GM18951 (cell line): ENCODE measurements around the gene USE1.

ENCODE experiments used
- POLR2A ChIP-seq: IDR thresholded peaks from 4 replicates; pipeline ENCODE4 v1.6.1; 2011; ENCODE audit warnings: mild to moderate bottlenecking; ENCODE audit not compliant: insufficient read length, insufficient read depth; ENCODE audit errors: extremely low read depth
- in situ Hi-C: fragments of 300-500 bp; cut with MboI; formaldehyde crosslinking; loops from one replicate; pipeline ENCODE4 v1.12.0; 2022; ENCODE audit warnings: low sequenced_read_pairs, mixed read lengths, inconsistent platforms; ENCODE audit not compliant: unreplicated experiment

The USE1 gene

DNA sequence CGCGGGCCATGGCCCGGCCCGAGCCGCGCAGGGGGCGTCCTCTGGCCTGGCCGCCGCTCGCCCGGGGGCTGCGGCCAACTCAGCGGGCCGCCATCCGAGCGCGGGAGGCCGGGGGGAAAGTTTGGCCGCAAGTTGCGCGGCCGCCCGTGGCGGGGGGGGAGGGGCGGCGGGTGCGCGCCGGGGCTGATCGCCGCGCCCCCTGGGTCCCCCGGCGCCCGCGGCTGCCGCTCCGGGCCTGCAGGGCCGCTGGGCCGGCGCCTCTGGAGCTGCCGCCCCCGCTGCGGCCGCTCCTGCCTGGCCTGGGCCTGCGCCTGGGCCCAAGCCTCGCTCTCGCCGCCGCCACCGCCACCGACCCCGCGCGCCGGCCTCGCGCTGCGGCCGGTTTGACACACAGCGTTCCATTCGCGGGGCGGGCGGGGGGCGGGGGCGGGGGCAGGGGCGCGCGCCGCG, 30.4 kb downstream of the USE1 start, which contains the start of gene NR2F6:
Gene NR2F6 (minus strand): TSS at position 385 of the 450 bp plus-strand sequence. CDS start 699 bp downstream, outside the sequence.
- no peak for TF ChIP-seq POLR2A
- in situ Hi-C loops, result no loop called here

DNA sequence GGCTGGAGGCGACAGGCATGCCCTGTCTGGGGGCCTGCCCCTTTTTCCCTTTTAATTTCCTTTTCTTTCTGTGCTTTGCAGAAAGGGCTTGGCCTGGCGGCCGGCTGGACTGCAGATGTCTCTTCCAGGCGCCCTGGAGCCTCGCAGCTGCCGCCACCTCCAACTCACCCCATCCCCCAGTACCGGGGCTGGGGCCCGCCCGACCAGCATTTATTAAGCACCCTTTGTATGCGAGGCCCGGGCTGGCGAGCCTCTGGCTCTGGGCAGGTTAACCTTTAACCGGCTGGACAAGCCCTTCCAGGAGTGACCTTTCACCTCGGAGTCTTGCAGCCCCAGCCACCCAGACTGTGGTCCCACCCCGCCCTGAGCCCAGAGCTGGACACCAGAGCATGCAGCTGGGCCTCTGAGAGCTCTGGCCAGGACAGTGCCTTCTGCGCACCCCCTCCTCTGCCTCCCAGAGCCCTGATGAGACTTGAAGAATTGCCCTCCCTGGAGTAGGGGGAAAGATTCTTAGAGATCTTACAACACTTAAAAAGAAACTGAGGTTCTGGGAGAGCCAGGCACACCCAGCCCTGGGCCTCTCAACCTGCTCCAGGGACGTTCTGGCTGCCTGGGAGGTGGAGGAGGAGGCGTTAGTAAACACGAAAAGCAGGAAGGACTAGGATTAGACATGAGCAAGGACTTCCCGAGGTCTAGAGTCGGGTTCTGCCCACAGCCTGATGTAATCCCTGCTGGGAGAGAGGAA, 31.7 kb downstream of the USE1 start:
- no peak for TF ChIP-seq POLR2A
- in situ Hi-C loops, result no loop called here

DNA sequence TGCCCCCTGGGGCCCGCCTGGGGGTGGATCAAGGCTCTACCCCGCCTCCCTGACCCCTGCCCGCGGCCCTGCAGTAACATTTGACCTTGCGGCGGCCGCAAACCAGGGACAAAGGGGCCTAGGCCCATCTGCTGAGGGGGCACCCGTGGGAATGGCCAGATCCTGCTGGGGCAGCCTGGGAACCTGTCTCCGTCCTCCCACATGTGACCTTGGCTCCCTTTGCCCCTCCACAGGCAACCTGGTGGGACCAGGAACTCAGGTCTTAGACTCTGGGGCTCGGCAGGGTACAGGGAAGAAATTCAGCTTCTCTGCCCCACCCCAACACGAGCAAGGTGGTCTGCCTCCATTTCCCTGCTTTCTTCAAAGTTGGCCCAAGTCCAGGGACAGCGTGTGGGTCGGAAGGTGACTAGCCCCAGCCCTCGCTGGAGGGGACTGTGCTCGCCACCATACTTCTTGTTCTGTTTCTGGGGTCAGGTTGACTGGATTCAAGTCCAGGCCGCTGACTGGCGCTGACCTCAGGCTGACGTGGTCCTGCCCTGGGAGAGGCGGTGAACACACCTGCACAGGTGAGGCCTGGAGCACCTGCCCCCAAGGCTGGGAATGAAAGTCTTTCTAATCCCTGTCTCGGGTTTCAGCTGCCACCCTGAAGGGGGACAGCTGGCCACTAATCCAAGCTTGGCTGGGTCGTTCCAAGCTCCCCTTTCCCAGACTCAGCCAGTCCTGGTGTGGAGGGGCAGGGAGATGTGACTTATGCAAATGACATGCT, 33.0 kb downstream of the USE1 start:
- in situ Hi-C loops, result no loop called here

DNA sequence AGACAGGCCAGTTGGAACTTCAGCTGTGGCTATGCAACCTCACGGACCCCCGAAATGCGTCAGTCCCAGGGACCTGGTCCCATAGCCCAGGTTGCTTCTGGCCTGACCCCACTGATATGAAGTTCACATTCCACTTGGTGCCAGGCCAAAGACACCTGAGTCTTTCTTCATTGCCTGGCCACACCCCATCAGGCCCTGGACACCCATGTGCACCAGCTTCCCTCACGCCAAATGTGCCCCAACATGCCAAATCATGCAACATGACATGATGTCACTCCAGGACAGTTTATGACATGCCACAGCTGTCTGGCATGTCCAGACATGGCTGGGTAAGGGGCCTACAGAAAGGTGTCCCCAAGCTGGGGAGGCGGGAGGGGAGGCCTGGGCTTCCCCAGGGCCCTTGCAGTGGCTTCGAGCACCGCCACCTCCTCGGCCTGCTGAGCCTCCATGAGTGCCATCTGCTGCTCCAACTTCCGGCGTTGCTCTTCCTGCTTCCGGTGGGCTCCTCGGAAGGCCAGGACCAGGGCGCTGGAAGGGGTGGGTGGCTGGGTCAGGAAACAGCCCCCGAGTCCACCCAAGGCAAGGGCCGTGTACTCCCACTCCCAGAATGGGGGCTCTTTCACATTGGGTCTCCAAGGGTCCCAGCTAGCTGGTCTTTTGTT, 34.9 kb downstream of the USE1 start:
- no peak for TF ChIP-seq POLR2A
- in situ Hi-C loops, result no loop called here

More for the DNA sequence above, 33.0 kb downstream of the USE1 start:
- TF ChIP-seq POLR2A, result no peak

DNA sequence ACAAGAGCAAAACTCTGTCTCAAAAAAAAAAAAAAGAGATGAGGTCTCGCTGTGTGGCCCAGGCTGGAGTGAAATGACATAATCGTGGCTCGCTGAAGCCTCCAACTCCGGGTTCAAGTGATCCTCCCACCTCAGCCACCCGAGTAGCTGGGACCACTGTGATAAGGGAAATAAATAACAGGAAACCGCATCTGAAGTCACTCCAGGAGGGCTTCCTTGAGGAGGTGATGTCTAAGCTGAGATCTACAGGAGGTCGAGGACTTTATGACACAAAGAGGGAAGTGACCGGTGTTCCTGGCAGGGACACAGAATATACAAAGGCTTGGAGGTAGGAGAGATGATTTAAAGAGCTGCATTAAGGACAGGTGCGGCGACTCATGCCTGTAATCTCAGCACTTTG, 39.5 kb downstream of the USE1 start:
- in situ Hi-C loops, result no loop called here
- TF ChIP-seq POLR2A, result no peak

DNA sequence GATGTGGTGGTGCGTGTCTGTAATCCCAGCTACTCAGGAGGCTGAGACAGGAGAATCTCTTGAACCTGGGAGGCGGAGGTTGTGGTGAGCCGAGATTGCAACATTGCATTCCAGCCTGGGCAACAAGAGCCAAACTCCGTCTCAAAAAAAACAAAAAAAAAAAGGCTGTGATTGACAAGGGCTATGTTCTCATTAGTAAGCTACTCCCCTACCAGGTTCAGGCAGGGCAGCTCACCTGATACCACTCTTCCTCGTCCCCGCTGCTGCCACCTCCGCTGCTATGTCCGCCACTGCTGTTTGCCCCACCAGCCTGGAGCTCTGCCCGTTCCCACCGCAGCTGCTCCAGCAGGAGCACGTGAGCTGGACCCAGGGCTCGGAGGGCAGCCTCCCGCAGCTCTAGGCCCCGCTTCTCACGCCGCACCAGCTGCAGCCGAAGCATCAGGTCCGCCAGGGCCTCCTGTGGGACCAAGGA, 40.0 kb downstream of the USE1 start:
- TF ChIP-seq POLR2A, result no peak
- in situ Hi-C loops, result no loop called here

DNA sequence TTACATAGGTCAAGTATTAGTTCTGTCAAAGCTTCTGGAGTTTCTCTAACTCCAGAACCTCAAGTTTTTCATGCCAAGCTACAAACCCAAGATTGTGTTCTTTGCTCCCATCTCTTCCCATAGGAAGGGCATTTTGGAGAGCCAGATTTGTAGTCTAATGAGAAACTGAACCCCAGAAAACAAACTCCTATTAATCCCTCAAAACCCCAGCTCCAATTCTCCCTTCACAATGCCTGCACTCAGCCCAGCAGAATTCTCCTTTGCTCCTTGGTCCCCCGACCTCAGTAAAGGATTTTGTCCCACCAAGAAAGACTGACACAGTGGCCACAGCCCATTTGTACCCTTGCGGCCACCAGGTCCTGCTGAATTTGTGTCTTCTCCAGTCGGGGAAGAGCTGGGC, 41.0 kb downstream of the USE1 start:
- TF ChIP-seq POLR2A, result no peak
- in situ Hi-C loops, result no loop called here

DNA sequence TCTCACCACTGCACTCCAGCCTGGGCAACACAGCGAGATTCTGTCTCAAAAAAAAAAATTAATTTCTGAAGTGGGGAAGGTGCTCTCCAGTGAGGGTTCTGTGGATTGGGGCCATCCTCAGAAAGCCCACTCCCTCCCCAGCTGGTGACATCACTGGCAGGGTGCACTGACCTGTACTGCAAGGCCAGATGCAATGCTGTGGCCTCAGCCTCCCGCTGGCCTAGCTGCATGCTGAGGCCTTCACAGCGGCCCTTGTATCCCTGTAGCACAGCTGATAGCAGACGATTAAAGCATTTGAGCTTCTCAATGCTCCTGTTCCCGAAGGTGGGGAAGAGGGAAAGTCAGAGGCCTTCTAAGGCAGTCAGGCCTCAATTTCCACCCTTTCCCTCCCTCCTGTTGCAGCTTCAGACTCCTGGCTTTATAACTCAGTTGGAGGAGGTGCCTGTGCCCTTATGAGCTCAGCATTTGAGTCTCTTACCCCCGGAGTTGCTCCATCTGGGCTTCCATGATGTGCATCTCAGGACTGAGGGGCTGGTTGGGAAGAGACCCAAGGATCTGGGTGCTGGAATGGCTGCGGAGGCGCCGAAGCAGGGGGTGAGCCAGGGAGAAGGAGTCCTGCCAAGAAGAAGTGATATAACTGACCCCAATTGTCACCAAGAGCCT, 44.1 kb downstream of the USE1 start:
- no peak for TF ChIP-seq POLR2A

DNA sequence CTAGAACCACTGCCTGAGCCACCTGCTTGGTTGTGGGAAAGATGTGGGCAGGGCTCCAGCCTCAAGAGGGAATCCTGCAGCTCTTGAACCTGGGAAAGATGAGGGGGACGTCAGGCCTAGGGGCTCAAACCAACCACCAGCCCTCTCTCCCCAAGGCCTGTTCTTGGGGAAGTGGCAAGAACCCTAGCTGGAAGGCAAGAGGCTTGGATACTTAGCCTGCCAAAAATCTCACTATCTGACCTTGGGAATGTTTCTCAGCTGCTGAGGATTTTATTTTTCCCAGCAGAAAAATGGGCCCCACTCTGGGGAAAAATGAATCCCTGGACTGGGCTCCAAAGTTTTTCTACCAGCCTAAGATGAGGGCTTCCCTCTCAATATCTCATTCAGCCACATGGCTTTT, 44.8 kb downstream of the USE1 start:
- TF ChIP-seq POLR2A, result no peak
- in situ Hi-C loops, result no loop called here

More for the DNA sequence above, 44.1 kb downstream of the USE1 start:
- in situ Hi-C loops, result no loop called here

DNA sequence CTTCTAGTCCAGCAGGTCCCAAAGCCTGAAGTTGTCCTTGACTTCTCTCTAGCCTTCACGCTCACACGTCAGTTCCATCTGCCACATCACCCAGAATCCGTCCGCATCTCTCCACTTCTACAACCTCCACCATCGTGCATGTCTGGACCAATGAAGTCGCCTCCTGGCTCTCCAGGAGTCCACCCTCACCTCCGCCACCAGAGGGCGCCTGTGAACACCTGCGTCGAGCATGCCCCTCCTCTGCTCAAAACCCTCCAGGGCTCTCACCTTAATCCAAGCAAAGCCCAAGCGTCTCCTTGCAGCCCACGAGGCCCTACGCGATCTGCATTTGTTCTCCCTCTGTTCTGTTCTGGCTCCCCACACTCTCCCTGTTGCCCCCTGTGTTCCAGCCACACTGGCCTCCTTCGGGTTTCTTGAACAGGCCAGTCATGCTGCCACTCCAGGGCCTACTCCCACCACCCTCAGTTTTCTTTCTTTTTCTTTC, 45.7 kb downstream of the USE1 start:
- TF ChIP-seq POLR2A, result no peak
- in situ Hi-C loops, result no loop called here

DNA sequence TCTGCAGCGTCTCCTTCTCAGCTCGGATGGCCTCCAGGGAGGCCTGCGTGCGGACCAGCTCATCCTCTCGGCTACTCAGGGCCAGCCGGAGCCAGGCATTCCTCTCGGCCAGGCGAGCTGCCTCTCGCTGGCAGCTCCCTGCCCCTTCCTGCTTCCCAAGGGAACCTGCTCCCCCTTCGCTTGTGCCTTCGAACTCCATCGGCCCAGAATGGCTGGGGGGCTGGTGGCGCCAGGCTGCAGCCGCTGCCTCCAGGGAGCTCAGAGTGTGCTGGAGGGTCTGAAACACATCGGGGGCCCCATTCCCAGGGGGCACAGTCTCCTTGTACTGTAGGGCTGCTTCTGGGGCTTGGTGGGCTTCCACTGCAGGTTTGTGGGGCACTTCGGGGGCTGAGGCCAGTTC, 47.4 kb downstream of the USE1 start:
- no peak for TF ChIP-seq POLR2A
- in situ Hi-C loops, result no loop called here

DNA sequence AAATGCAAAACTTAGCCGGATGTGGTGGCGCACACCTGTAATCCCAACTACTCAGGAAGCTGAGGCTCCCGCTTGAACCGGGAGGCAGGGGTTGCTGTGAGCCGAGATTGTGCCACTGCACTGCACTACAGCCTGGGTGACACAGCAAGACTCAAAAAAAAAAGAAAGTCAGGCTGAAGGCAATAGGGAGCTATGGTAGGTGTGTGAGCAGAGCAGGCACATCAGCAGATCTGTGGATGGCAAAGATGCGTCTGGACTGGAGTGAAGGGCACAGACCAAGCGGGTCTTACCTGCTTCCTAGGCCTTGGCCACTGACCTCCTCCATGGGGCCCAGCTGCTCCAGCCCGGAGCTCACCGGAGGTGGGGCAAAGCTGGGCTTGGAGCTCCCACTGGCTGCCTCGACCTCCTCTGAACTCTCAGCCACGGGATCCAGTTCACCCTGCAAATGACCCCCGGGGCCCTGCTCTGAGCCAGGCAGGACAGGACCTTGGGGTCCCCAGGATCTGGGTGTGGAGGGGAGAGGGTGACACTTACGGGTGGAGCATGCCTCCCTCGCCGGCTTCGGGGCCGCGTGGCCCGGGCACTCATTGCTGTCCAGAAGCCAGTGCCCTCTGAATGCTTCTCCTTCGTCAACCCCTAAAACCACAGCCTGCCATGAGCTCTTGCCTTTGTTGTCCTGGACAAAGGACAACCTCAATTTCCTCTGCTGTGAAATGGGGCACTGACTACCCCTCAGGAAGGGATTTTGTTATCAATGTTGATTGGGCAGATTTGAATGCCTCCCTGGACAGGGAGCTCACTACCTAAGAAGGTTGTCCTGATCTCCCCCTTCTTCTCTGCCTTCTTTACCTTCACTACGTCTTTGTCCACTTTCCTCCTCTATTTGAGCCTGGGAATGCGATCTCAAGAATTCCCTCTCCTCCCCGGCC, 48.8 kb downstream of the USE1 start:
- in situ Hi-C loops, result no loop called here
- no peak for TF ChIP-seq POLR2A
